Left lung (tissue), 10 donors: ENCODE results near the gene ELAVL1. TPM values are rescaled to one million over a fixed set of nuclear protein-coding genes. Genes with fewer than 3 reads are reported as not detected.

ENCODE experiments used
- ATAC-seq: fragments of 200-7000 bp; cut with Tn5 transposase; one replicate; pipeline ENCODE4 v1.9.1; 2020; ENCODE audit warnings: moderate library complexity
- DNase-seq, 4 donors: peaks; one replicate each; pipeline ENCODE4 v3.0.0-alpha.2; 2013 to 2020
- H3K27ac ChIP-seq, 2 donors: fragments of 200-600 bp; sonication (generic) in 1 of 2; one replicate each; pipeline versions ENCODE4 v1.5.0 to v1.8.0; 2020 to 2021
- H3K27me3 ChIP-seq, 2 donors: fragments of 200-600 bp; sonication (generic) in 1 of 2; one replicate each; pipeline versions ENCODE4 v1.5.0 to v1.8.0; 2020 to 2021
- H3K36me3 ChIP-seq, 2 donors: fragments of 200-600 bp; sonication (generic) in 1 of 2; one replicate each; pipeline versions ENCODE4 v1.5.0 to v1.8.0; 2020 to 2021
- H3K4me1 ChIP-seq, 2 donors: fragments of 200-600 bp; one replicate each; pipeline ENCODE4 v1.8.0; 2021
- H3K4me3 ChIP-seq, 2 donors: fragments of 200-600 bp; sonication (generic) in 1 of 2; one replicate each; pipeline versions ENCODE4 v1.5.0 to v1.8.0; 2020 to 2021; ENCODE audit warnings: mild to moderate bottlenecking in 1 of 2
- H3K9me3 ChIP-seq, 2 donors: fragments of 200-600 bp; sonication (generic) in 1 of 2; one replicate each; pipeline versions ENCODE4 v1.5.0 to v1.8.0; 2020 to 2021
- CTCF ChIP-seq, 2 donors: fragments of 200-600 bp; sonication (generic) in 1 of 2; IDR thresholded peaks; one replicate each; pipeline versions ENCODE4 v1.5.0 to v1.8.0; 2021; ENCODE audit warnings: antibody characterized with exemption in 2 of 2
- intact Hi-C, 2 donors: fragments of 100-400 bp; cut with DNase I; formaldehyde crosslinking; loops; one replicate each; pipeline versions ENCODE4 v1.11.2 to v1.14.2; 2022
- polyA plus RNA-seq, 6 donors: library from polyadenylated mRNA; unstranded; fragments of 120-200 nt; gene quantifications; one replicate each; pipeline ENCODE4 v1.2.1, GENCODE V29; 2013; ENCODE audit not compliant: insufficient read length in 6 of 6
- total RNA-seq, 2 donors: library from RNA; stranded (reverse); fragmentation: NEBNext Ultra II Directional; extraction: Animal tissue kit (Norgen Biotek cat#: 25700); gene quantifications; one replicate each; pipeline ENCODE4 v1.2.1, GENCODE V29; 2021
- donor health status: DM: no; HTN: yes; CAD: no.
- donor health status: DM: no; HTN: no; CAD: no.

ELAVL1 gene
- total and polyA plus RNA-seq, 8 donors = 64.3 to 76.0 (median 71.2) TPM

DNA sequence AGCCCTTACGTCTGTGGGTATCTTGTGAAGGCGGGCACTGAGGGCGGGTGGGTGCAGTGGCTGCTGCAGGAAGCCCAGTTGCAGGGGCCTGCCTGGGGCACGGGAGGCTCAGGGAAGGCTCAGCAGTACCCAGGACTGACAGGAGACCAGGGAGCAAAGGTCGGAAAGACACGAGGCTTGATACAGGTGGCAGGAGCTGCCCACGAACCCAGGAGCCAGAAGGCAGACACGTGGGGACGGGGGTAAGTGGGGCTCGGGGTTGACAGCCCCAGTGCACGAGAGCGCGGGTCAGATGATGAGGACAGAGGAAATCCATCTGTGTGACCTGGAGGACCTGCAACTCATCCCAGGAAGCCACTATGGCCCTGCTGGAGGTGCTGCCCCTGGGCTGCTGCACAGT is 25.3 kb downstream of the ELAVL1 start:
- ATAC-seq = no peak
- intact Hi-C loops = no loop called here
- H3K4me3 ChIP-seq = no peak overlapping the region
- H3K27me3 ChIP-seq = no peaks in the 10 kb centered on the region
- peak in 1 of 4 donors; percentile 37 for DNase-seq
- TF ChIP-seq CTCF (IDR thresholded peaks at IDR 0.05) = no peak
- H3K36me3 ChIP-seq = peaks cover 0 to 93% of the 10 kb centered on the region in 2 donors
- H3K27ac ChIP-seq = no peak overlapping the region
- no peaks in the 10 kb centered on the region for H3K4me1 ChIP-seq
- no peaks in the 10 kb centered on the region for H3K9me3 ChIP-seq

GRCh38 chr19:7979559-7979958 is 25.9 kb downstream of the ELAVL1 start:
- Histone ChIP-seq H3K4me1 (no peaks in the 10 kb centered on the region), H3K9me3 (no peaks in the 10 kb centered on the region), H3K27me3 (no peaks in the 10 kb centered on the region), H3K36me3 (peaks cover 0 to 95% of the 10 kb centered on the region in 2 donors), H3K4me3 (no peak overlapping the region), H3K27ac (no peak overlapping the region)
- peak in 1 of 4 donors; percentile 48 for DNase-seq
- TF ChIP-seq CTCF (IDR thresholded peaks at IDR 0.05) = no peak
- no peak for ATAC-seq
- intact Hi-C loops = no loop called here

DNA sequence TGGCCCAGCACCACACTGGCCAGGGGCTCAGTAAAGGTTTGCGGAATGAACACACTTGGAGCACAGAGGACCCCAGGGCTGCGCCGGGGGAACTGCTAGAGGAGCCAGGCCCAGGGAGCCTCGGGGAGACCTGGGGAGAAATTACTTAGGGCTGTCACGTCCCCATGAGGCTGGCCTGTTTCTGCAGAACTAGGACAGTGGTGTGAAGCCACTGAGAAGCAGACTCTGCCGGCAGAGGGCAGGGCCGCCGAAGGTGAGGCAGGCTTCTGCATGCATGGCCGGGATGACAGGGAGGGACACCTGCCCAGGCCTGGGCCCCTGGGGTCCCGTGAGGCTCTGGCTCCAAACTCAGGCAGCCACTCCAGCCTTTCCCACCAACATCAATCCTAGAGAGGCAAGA is 26.4 kb downstream of the ELAVL1 start:
- intact Hi-C loops = no loop called here
- H3K4me3 ChIP-seq = no peak overlapping the region
- H3K27me3 ChIP-seq = no peaks in the 10 kb centered on the region
- H3K36me3 ChIP-seq = peaks cover 0 to 95% of the 10 kb centered on the region in 2 donors
- no peaks in the 10 kb centered on the region for H3K4me1 ChIP-seq
- no peaks in the 10 kb centered on the region for H3K9me3 ChIP-seq
- peak in 1 of 4 donors; percentile 63 for DNase-seq
- H3K27ac ChIP-seq = no peak overlapping the region
- no peak for ATAC-seq
- TF ChIP-seq CTCF (IDR thresholded peaks at IDR 0.05) = no peak

DNA sequence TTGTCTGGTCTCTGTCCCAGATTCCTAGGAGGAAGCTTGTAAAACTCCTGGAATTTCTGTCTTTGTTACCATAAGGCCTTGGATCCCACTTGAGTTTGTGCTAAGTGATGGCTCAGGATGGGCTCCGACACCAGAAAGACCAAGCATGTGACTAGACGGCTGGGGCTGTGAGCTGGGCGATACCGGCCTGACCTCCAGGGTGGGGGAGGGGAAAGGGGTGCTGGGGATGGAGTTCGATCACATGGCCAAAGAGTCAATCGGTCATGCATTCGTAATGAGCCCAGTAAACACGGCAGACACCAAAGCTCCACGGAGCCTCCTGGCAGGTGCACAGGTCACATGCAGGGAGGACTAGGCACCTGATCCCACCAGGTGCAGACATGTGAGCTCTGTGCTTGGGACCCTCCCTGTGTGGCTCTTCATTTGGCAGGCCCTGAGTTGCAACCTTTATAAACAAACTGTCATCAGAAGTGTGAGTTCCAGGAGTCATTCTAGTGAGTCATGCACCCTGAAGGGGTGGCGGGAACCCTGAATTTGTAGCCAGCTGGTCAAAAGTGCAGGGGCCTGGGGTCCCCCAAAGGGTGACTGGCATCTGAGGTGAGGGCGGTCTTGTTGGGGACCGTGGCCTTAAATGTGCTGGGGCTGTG is 27.1 kb downstream of the ELAVL1 start:
- Histone ChIP-seq H3K27me3 (no peaks in the 10 kb centered on the region), H3K4me1 (no peaks in the 10 kb centered on the region), H3K27ac (no peak overlapping the region), H3K9me3 (no peaks in the 10 kb centered on the region), H3K36me3 (peaks cover 0 to 95% of the 10 kb centered on the region in 2 donors), H3K4me3 (no peak overlapping the region)
- peak in 1 of 4 donors; percentile 15 for DNase-seq
- TF ChIP-seq CTCF (IDR thresholded peaks at IDR 0.05) = no peak
- intact Hi-C loops = no loop called here
- ATAC-seq = no peak

- H3K4me3 ChIP-seq = no peak overlapping the region
- TF ChIP-seq CTCF (IDR thresholded peaks at IDR 0.05) = no peak
- no peak overlapping the region for H3K27ac ChIP-seq
- no peaks in the 10 kb centered on the region for H3K9me3 ChIP-seq
- DNase-seq = peak in 1 of 4 donors; percentile 18
- intact Hi-C loops = no loop called here
- no peaks in the 10 kb centered on the region for H3K27me3 ChIP-seq
- no peak for ATAC-seq
- peaks cover 0 to 95% of the 10 kb centered on the region in 2 donors for H3K36me3 ChIP-seq
- H3K4me1 ChIP-seq = no peaks in the 10 kb centered on the region
Observed at GRCh38 chr19:7977723-7978040, 27.8 kb downstream of the ELAVL1 start.
